Chondrocyte (in vitro differentiated cells): ENCODE results near the gene FCER2. TPM values are rescaled to one million over a fixed set of nuclear protein-coding genes. Genes with fewer than 3 reads are reported as not detected.

ENCODE experiments used
- DNase-seq: peaks from one replicate; pipeline ENCODE4 v3.0.0; 2021; ENCODE audit warnings: mixed read lengths, low spot score
- H3K27ac Mint-ChIP-seq: one replicate; pipeline ENCODE4 v1.8.0; 2021; ENCODE audit warnings: mild to moderate bottlenecking, moderate library complexity, mixed read lengths; ENCODE audit not compliant: unreplicated experiment
- H3K27me3 Mint-ChIP-seq: 2 replicates; pipeline ENCODE4 v1.8.0; 2021; ENCODE audit warnings: low read depth, mixed read lengths
- H3K36me3 Mint-ChIP-seq: 2 replicates; pipeline ENCODE4 v1.8.0; 2021; ENCODE audit warnings: low read depth, mixed read lengths
- H3K4me1 Mint-ChIP-seq: 2 replicates; pipeline ENCODE4 v1.8.0; 2021; ENCODE audit warnings: low read depth, mild to moderate bottlenecking, mixed read lengths
- H3K4me3 Mint-ChIP-seq: one replicate; pipeline ENCODE4 v1.8.0; 2021; ENCODE audit warnings: mild to moderate bottlenecking, moderate library complexity, mixed read lengths; ENCODE audit not compliant: unreplicated experiment
- H3K9me3 Mint-ChIP-seq: 2 replicates; pipeline ENCODE4 v1.8.0; 2021; ENCODE audit warnings: low read depth, mixed read lengths
- CTCF ChIP-seq: fragments of 200-600 bp; sonication (generic); IDR thresholded peaks from 2 replicates; pipeline ENCODE4 v1.5.0; 2021; ENCODE audit warnings: antibody characterized with exemption, mild to moderate bottlenecking, moderate library complexity
- total RNA-seq: library from RNA; stranded (reverse); gene quantifications from 3 replicates; pipeline ENCODE4 v1.2.1, GENCODE V29; 2021

FCER2 gene
- total RNA-seq, 1 donor from 2014 or later, result not detected

- DNase-seq, result no peak
- Mint-ChIP-seq H3K4me1 (peaks cover 5% of the 10 kb centered on the region), H3K4me3 (peak overlapping the region; percentile 64), H3K36me3 (no peaks in the 10 kb centered on the region), H3K9me3 (peaks cover 4% of the 10 kb centered on the region), H3K27me3 (peaks cover 40% of the 10 kb centered on the region), H3K27ac (no peak overlapping the region)
- TF ChIP-seq CTCF, result no peak
Observed at GRCh38 chr19:7670150-7670783, 31.7 kb downstream of the FCER2 start.

GRCh38 chr19:7669641-7670040, 32.3 kb downstream of the FCER2 start:
- peaks cover 5% of the 10 kb centered on the region for H3K4me1 Mint-ChIP-seq
- no peak for TF ChIP-seq CTCF
- H3K27ac Mint-ChIP-seq, result no peak overlapping the region
- H3K36me3 Mint-ChIP-seq, result no peaks in the 10 kb centered on the region
- peaks cover 40% of the 10 kb centered on the region for H3K27me3 Mint-ChIP-seq
- H3K4me3 Mint-ChIP-seq, result no peak overlapping the region
- DNase-seq, result no peak
- peaks cover 4% of the 10 kb centered on the region for H3K9me3 Mint-ChIP-seq

GRCh38 chr19:7668842-7669241, 33.1 kb downstream of the FCER2 start, which contains the start of gene RETN:
Gene RETN, plus strand, starts transcription at chr19:7669049. Its CDS starts 278 bp downstream, at chr19:7669327.
- peaks cover under 1% of the 10 kb centered on the region for H3K9me3 Mint-ChIP-seq
- no peak within 1 kb of the TSS for H3K27ac Mint-ChIP-seq
- no peak within 1 kb of the TSS for H3K4me3 Mint-ChIP-seq
- H3K36me3 Mint-ChIP-seq, result no peaks in the 10 kb centered on the region
- H3K4me1 Mint-ChIP-seq, result peaks cover 5% of the 10 kb centered on the region
- no peak for DNase-seq
- H3K27me3 Mint-ChIP-seq, result peaks cover 38% of the 10 kb centered on the region
- TF ChIP-seq CTCF, result no peak

- Mint-ChIP-seq H3K4me1 (no peaks in the 10 kb centered on the region), H3K27me3 (peaks cover 27% of the 10 kb centered on the region), H3K36me3 (no peaks in the 10 kb centered on the region), H3K4me3 (no peak overlapping the region), H3K9me3 (no peaks in the 10 kb centered on the region), H3K27ac (no peak overlapping the region)
- TF ChIP-seq CTCF, result no peak
- no peak for DNase-seq
Observed at GRCh38 chr19:7665076-7665475, 36.9 kb downstream of the FCER2 start.

GRCh38 chr19:7663706-7664105, 38.2 kb downstream of the FCER2 start:
- Mint-ChIP-seq H3K4me3 (no peak overlapping the region), H3K27ac (no peak overlapping the region), H3K27me3 (peaks cover 23% of the 10 kb centered on the region), H3K36me3 (no peaks in the 10 kb centered on the region), H3K4me1 (no peaks in the 10 kb centered on the region), H3K9me3 (no peaks in the 10 kb centered on the region)
- no peak for TF ChIP-seq CTCF
- no peak for DNase-seq
